Measurements from ENCODE around the gene RCN1.
"Not testable (repeated sequence)": the region's sequence is repeated elsewhere in the genome, so short reads cannot be mapped to it uniquely, and the experiment has no call there.

RCN1 gene

DNA sequence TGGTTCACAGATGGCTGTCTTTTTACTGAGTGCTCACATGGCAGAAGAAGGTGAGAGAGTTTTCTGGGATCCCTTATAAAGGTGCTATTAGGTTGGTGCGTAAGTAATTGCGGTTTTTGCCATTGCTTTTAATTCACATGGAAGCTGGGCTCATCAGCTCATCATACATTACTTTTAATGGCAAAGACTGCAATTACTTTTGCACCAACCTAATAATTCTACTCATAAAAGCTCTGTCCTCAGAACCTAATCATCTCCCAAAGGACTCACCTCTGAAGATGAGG lies 23.0 kb downstream of the RCN1 start:
- DNase-seq = no peak

DNA sequence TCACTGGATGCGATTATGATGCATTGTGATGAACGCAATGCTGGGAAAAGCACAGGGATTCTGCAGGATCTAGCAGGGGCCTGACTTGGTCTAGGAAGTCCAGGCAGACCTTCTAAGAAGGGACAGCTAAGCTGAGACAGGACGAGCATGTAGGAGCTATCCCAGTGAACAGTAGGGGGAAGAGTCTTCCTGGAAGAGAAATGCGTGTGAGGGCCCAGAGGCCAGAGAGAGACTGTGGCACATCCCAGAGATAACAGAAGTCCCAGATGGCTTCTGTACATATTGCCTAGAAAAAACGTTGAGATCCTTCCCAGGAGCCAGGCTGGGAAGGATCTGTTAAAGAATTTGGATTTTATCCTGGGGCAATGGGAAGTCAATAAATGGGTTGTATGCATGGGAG lies 24.6 kb downstream of the RCN1 start:
- DNase-seq = no peak

DNA sequence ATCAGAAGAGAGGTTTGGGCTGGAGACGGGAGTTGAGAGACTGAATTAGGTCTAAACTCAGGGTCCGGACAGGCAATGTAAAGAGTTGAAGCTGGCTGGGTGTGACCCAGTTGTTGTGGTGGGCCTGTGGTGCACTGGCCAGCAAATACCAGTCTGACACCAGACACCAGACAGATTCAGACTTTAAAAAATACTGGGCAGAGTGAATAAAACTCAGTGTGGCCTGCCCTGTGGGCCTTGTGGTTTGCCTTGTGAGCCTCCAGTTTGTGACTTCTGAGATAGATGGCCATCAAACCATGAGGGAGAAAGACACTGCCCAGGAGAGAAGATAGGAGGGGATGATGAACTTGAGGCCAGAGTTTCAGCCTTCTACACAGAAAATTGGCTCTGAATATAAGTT lies 25.8 kb downstream of the RCN1 start:
- DNase-seq = no peak

DNA sequence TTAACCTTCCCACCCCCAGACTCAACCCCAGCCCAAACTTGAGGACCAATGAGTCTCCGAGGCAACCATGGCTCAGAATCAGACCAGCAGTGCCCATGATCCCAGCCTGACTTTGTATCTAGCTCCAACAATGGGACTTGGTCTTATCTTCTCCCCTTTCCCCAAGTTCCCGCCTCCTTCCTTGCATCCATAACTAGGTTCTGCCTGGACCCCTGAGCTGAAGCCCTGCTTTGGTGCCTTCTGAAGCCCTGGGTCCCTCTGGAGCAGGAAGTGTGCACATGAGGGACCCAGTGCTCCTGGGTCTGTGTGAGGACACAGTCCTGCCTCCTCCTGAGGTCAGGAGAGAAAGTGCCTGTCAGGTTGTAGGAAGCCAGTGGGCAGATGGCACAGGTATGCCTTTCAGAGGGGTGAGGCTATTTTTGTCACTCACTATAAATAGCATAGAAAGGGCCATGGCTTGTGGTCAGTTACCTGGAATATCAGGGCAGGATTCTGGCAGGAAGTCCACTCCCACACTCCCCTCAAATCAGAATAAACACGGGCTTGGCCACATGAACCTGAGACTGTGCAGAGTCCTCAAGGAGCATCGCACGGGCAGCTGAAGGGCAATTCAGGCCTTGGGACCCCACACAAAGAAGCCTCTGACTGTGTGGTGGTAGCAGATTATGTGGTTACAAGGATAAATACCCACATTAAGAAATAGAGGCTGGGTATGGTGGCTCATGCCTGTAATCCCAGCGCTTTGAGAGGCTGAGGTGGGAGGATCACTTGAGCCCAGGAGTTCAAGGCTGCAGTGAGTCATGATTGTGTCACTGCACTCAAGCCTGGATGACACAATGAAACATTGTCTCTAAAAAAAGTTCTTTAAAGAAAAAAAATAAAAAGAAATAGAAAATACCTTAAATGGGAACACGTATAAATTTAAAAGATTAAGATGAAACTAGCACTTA lies 27.4 kb downstream of the RCN1 start:
- DNase-seq = peak; percentile 18

DNA sequence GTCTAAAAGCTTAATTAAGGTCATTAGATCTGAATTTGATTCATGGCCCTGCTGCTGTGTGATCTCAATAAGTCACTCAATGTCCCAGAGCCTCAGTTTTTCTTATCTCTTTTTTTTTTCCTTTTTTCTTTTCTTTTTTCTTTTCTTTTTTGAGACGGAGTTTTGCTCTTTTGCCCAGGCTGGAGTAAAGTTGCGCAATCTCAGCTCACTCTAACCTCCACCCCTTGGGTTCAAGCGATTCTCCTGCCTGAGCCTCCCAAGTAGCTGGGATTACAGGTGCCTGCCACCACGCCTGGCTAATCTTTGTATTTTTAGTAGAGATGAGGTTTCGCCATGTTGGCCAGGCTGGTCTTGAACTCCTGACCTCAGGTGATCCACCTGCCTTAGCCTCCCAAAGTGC lies 28.3 kb downstream of the RCN1 start:
- DNase-seq = not testable (repeated sequence)

DNA sequence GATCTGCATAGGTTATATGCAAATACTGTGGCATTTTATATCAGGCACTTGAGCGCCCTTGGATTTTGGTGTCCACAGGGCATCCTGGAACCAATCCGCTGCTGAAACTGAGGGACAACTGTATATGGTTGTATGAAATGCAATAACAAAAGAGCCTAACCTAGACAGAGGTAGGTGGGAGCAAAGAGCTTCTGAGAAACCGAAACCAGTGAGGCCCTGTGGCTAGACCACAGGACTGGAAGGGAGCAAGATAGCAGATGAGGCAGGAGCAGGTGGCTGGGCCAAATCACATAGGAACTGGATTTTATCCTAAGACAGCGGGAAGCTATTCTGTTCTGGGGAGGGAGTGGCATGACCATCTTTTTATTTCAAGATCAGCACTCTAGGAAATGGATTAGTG lies 30.1 kb downstream of the RCN1 start:
- no peak for DNase-seq

DNA sequence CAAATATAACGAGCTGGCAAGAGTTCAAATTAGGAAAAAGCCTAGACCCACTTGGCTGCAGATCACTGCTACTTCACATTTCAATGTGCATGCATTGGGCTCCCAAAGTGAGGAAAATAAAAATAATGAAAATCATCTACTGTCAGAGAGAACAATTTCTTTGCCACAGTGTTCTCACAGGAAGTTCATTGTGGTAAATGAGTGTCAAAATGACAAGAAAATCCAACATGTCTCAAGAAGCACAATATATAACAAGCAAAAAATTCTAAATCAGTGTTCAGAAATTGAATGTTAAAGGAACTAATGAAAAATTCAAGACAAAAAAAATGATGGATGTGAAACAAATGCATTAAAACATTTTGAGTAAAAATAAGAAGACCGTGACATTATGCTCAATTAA lies 31.3 kb downstream of the RCN1 start:
- no peak for DNase-seq

DNA sequence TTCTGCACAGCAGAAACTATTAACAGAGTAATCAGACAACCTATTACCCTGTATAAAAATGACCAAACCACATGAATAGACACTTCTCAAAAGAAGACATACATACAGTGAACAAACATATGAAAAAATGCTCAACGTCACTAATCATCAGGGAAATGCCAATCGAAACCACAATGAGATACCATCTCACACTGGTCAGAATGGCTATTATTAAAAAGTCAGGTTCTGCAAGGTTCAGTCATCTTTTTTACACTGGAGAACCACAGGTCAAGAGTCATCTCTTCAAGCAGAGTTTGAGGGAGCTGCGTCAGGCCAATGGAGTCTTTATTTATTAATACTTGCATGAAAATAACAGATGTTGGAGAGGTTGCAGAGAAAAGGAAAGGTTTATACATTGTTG lies 40.4 kb downstream of the RCN1 start:
- DNase-seq = no peak

DNA sequence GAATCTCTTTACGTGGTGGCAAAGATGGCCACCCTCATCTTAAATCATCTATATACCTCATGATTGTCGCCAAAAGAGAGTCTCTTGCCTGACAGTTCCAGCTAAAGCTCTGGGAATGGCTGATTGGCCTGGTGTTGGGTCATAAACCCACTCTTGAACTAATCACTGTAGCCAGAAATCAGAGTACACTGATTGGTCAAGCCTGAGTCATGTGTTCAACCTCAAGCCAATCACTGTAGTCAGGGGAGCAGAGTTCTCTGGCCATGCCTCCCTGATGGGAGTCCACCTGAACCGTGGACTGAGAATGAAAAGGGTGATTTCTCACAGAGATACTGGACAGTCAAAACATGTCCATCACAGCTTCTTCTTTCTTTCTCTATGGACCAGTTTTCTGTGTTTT lies 45.8 kb downstream of the RCN1 start:
- DNase-seq = no peak

DNA sequence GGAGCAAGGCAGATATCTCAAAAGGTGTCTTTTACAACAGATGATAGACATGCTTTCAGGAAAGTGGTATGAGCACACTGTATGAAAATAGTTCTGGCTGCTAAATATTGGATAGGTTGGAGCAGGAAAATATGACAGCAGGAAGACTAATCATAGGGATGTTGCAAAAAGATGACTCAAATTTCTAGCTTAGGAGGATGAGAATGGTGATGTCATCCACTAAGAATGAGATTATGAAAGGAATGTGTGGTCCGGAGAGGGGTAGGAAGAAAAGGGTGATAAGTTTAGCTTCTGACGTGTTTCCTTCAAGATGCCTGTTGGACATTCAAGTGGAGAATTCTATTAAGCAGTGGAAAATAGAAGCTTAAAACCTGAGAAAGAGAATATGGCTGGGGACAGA lies 46.4 kb downstream of the RCN1 start:
- peak; percentile 25 for DNase-seq

DNA sequence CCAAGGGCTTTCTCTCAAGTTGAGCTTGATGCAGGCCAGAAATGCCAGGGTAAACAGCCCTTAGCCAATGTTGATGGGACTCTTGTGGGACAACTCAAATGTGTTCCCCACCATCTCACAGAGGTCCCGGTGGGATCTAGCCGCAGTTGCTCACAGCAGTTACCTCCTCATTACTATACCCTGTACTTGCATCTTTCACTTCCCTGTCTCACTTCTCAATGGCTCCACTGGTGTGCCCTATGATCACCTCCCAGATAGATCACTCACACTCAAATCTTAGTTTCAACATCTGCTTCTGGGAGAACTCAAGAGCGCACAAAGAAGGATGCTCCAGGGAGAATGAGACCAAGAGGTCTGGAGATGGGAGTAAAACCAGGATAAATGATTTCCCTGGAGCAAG lies 47.0 kb downstream of the RCN1 start:
- DNase-seq = no peak

DNA sequence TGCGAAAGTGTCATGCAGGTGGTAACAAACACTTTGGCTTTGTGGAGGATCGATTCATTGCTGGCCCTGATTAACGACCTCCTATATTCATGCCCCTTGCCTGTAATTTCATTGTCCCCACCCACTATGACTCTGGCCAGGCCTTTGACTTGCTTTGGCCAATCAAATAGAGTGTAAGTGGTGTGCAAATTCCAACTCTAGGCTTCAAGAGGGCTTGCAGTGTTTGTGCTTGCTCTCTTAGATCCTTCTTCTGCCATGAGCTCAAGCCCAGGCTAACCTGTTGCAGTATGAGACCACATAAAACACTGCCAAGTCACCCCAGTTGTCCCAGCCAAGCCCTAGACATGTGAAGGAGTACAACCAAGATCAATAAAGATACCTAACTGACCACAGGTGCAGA lies 48.0 kb downstream of the RCN1 start:
- no peak for DNase-seq

DNA sequence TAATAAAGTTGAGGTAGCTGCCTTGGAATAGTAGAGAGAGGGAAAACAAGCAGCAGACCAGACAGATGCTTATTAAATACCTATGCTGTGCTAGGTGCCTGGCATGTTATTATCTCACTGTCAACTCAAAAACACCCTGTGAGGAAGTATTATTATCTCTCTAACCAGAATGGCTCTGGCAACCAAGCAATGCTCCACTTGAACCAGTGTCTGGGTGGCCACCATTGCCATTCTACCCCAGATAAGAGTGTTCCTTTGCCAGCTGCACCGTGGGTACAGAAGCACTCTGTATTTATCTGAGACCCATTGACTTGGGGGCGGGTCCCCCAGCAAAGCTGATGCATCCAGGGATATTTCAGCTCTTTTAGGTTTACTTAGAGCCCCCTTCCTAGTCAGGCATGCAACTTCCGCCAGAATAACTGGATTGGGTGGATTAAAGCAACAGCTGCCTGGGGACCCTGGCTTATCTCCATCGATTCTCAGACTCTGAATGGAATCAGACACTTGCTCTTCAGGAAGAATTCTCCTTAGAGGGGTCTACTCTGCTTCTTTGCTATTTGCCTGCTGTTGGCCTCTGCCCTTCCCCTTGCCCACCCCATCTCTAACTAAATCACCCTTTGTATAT lies 49.1 kb downstream of the RCN1 start:
- no peak for DNase-seq

DNA sequence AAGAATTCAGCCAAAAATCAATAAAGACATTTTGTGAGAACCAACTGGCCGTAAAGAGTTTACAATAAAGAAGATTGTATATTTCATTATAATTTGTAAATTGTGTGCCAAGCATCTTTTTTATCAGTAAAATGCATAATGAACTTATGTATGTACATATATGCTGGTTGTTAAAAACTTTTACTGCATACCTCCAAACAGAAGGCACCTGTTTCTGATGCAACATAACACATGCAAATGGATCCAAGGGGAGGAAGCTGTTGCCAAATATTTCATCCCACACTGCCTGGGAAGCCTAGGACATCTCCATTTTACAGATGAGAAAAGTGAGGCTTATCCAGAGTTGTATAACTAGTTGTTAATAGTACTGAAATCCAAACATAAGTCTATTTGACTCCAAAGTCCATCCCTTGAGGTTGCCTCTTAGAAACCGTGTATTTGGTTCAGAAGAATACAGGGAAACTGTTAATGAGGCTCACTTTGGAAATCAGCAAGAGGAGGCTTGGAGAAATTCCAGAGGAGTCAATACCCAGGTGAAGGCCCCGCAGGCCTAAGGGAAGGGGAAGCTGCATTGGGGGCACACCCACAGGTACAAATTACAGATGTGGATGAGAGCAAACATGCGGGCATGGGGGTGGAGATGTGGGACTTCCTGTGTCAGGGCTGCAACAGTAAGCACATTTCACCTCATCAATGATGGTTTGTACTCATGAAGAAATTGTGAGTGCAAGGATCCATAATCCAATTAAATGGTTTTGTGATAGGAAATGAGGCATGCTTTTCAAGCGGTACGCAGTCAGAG lies 51.1 kb downstream of the RCN1 start:
- DNase-seq = no peak

DNA sequence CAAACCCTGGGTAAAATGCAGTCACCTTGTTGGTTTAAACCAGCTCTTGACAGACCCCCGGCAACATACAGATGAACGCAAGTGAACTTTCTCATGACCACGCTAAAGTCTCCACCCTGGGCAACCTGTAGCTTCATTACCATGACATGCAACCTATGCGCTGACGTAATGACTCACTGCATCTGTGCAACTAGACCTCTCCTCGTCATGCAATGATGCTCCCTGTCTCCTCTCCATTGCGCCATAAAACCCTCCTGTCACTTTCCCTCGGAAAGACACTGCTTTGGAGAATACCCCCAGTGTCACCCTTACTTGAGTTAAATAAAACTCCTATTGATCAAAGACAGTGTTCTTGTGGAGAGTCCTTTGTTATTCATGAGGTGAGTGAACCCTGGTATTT lies 52.5 kb downstream of the RCN1 start:
- no peak for DNase-seq

DNA sequence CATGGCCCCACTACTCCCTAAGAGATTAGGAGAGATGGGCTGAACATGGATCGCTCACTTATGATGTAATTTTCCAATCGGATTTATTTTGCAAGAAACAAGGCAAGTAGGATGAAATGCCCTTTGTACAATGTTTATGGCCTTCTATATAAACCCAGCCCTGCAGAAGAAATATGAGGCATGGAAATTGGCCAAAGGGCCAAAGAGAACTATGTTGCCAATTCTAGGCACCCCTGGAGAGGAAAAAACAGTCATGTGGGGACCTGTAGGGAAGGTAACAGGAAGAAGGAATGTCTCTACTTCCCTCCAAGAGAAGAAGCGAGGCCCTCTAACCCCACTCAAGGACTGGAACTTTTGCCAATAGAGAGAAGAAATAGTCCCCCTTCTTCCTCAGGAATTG lies 54.4 kb downstream of the RCN1 start:
- no peak for DNase-seq

DNA sequence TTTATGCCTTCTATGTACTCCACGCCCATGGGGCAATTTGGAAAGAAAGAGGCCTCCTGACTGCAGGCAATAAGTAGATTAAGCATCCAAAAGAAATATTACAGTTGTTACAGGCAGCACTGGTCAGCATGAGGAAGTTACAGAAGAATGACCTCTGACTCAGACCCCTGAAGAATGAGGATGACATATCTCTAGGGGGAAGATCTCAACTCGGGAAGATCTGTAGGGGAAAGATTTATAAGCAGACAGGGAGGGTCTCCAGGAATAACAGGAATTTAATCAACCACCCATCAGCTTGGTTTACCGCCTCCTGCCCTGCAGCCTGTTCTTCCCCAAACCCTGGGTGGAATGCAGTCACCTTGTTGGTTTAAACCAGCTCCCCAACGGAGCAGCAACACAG lies 58.0 kb downstream of the RCN1 start:
- peak; percentile 33 for DNase-seq

DNA sequence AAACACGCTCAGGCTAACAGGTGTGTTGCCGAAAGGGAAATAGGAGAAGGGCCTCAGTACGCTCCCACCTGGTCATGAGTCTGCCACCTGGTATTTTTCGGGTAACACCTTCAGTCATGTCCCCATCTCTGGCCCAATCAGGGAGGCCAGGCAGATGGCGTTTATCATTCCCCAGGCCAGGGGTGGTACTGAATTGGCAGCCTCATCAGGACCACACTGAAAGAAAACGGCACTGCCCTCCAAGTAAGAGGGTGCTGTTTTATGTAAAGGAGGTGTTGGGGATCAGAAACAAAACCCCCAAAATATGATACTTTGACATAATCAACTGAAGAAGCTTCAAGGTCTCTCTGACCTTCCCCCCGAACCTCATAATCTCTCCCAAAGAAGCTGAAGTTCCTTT lies 58.9 kb downstream of the RCN1 start:
- no peak for DNase-seq

DNA sequence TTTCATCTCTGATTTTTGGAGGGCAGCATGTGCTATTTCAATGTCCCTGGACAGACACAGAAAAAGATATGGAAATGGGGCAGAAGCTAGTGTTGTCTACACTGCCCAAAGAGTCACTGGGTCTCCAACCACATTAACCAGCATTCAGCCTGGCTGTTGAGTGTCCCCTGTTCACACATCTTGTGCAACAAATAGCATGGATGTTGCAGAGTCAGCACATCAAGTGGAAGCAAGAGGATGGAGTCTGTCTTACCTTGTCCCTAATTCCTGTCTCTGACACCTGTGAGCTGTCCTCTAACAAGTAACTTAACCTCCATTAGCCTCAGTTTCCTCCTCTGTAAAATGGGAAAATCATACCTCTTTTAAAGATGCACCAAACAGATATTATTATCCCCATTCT lies 60.2 kb downstream of the RCN1 start:
- DNase-seq = no peak

DNA sequence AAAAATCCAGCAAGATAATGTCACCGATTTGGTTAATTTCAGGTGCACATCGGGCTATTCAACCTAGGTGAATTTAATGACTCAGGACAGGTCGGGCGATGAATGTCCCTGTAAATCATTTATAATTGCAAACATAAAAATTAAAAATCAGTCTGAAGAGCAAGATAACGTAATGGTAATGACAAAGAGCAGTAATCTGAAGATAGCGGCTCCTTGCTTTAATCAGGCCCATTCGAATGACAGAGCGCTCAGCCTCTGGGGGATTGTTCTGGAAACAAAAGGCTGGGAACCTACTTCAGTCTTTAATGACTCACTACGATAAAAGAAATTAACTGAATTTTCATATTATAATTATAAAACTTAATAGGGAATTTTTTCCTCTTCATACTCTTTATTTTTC lies 61.3 kb downstream of the RCN1 start:
- no peak for DNase-seq

DNA sequence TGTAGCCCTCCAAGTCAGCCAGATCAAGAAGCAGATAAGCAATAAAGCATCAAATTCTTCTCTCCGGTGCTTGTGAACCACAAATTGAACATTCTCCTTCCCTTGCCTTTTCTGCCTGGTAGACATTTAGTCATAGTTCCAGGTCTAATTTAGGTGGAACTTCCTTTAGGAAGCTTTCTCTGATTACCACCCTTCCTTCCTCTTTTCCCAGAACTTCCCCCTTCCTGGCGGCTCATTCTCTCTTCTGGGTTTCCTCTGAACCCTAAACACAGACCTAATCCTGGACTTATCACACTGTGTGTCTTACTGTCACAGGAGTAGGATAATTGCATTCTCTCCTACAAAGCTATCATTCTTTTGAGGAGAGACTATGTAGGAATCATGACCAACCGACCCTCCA lies 61.9 kb downstream of the RCN1 start:
- no peak for DNase-seq

DNA sequence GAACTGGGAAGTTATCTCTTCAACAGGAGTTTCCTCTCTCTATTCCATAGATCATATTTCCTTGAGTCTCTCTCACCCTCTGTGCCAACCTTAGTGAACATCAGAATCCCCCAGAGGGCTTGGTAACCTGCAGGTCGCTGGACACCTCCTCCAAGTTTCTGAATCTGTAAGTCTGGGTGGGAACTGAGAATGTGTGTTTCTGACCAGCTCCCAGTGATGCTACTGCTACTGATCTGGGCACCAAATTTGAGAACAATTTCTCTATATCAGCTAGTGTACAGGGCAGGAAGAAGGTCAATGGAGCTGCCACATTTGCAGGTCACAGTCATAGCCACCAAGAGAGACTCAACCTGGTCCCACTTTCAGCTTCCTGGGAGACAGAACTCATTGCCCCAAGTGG lies 62.9 kb downstream of the RCN1 start:
- no peak for DNase-seq

DNA sequence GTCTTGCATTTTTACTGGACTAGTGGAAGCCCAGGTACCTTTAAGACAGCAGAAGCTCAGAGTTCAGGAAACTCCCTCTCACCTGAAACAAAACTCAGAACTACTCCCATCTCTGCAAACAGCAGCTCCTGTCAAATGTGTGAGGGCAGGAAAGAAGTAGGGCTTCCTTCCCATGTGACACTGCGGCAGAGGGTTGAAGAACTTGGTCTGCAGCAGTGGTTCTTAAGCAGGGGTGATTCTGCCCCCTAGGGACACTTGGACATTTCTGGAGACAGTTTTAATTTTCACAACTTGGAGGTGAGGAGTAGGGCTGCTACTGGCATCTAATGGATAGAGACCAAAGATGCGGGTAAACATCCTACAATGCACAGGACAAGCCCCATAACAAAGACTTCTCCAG lies 63.4 kb downstream of the RCN1 start:
- DNase-seq = peak; percentile 1

Measured in inflammatory macrophage treated with lipopolysaccharide for 4 hours (primary cell).